WTC11 (cell line): ENCODE results near the gene MYO7B.

ENCODE experiments used
- GABPB1 ChIP-seq: sonication (generic); formaldehyde crosslinking; IDR thresholded peaks from 2 replicates; pipeline ENCODE4 v1.8.1; 2023; ENCODE audit warnings: mild to moderate bottlenecking, missing genetic modification reagents
- NFE2L1 ChIP-seq: sonication (generic); formaldehyde crosslinking; IDR thresholded peaks from 2 replicates; pipeline ENCODE4 v1.8.1; 2023; ENCODE audit warnings: missing genetic modification reagents
- NFYB ChIP-seq: sonication (generic); formaldehyde crosslinking; conservative IDR thresholded peaks from 2 replicates; pipeline ENCODE4 v1.8.0; 2022; ENCODE audit warnings: low read depth, missing genetic modification reagents
- TP53 ChIP-seq: sonication (generic); formaldehyde crosslinking; IDR thresholded peaks from 2 replicates; pipeline ENCODE4 v1.8.1; 2023; ENCODE audit warnings: mild to moderate bottlenecking, missing genetic modification reagents
- TF ChIP-seq, protein P1 (sequence below): sonication (generic); formaldehyde crosslinking; IDR thresholded peaks from 2 replicates; pipeline ENCODE4 v1.8.1; 2022; ENCODE audit warnings: low read depth, missing genetic modification reagents, borderline replicate concordance
- TF ChIP-seq, protein P2 (sequence below): sonication (generic); formaldehyde crosslinking; IDR thresholded peaks from 2 replicates; pipeline ENCODE4 v1.8.0; 2022; ENCODE audit warnings: missing genetic modification reagents
- TF ChIP-seq, protein P3 (sequence below): fragments of 200-600 bp; IDR thresholded peaks from 2 replicates; pipeline ENCODE4 v1.8.0; 2022; ENCODE audit warnings: antibody characterized with exemption
- TF ChIP-seq, protein P4 (sequence below): sonication (generic); formaldehyde crosslinking; IDR thresholded peaks from 2 replicates; pipeline ENCODE4 v1.8.0; 2022; ENCODE audit warnings: mild to moderate bottlenecking, missing genetic modification reagents
- TF ChIP-seq, protein P5 (sequence below): sonication (generic); formaldehyde crosslinking; IDR thresholded peaks from 2 replicates; pipeline ENCODE4 v1.8.0; 2022; ENCODE audit warnings: mild to moderate bottlenecking, missing genetic modification reagents

DNA sequence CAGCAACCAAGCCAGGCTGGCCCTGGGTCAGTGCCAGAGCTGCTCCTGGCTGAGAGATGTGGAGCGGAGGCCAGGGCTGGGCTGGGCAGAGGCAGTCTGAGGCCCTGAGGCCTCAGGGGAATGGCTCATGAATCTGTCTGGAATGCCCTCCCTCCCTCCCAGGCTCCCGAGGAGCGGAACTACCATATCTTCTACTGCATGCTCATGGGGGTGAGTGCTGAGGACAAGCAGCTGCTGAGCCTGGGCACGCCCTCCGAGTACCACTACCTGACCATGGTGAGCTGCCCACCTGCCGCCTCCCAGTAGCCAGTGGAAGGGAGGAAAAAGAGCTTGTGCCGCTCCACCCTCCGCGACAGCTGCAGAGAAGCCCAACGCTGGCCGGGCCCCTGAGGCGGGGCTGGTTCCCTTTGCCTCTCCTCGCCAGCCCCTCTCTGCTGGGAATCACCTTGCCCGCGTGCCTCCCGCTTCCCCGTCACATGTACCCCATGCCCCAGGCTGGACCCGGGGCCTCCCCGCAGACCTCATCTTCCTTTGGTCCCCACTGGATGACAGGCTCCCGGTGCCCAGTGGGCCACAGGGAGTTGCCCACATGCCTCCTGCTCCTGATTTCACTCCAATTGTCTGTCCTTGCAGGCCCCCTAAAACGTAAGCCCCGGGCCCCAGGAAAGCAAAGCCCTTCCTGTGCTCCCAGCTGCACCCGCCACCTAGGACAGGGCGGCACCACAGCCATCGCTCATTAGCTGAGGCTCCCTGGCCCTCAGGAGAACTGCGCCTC is 41.1 kb downstream of the MYO7B start:
- TF ChIP-seq GABPB1 (CRISPR knock-in tag) (no peak), NFE2L1 (no peak), NFYB (no peak), TP53 (CRISPR knock-in tag) (no peak)
- TF ChIP-seq, protein P1, sequence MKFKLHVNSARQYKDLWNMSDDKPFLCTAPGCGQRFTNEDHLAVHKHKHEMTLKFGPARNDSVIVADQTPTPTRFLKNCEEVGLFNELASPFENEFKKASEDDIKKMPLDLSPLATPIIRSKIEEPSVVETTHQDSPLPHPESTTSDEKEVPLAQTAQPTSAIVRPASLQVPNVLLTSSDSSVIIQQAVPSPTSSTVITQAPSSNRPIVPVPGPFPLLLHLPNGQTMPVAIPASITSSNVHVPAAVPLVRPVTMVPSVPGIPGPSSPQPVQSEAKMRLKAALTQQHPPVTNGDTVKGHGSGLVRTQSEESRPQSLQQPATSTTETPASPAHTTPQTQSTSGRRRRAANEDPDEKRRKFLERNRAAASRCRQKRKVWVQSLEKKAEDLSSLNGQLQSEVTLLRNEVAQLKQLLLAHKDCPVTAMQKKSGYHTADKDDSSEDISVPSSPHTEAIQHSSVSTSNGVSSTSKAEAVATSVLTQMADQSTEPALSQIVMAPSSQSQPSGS (CRISPR knock-in tag) = no peak
- TF ChIP-seq, protein P2, sequence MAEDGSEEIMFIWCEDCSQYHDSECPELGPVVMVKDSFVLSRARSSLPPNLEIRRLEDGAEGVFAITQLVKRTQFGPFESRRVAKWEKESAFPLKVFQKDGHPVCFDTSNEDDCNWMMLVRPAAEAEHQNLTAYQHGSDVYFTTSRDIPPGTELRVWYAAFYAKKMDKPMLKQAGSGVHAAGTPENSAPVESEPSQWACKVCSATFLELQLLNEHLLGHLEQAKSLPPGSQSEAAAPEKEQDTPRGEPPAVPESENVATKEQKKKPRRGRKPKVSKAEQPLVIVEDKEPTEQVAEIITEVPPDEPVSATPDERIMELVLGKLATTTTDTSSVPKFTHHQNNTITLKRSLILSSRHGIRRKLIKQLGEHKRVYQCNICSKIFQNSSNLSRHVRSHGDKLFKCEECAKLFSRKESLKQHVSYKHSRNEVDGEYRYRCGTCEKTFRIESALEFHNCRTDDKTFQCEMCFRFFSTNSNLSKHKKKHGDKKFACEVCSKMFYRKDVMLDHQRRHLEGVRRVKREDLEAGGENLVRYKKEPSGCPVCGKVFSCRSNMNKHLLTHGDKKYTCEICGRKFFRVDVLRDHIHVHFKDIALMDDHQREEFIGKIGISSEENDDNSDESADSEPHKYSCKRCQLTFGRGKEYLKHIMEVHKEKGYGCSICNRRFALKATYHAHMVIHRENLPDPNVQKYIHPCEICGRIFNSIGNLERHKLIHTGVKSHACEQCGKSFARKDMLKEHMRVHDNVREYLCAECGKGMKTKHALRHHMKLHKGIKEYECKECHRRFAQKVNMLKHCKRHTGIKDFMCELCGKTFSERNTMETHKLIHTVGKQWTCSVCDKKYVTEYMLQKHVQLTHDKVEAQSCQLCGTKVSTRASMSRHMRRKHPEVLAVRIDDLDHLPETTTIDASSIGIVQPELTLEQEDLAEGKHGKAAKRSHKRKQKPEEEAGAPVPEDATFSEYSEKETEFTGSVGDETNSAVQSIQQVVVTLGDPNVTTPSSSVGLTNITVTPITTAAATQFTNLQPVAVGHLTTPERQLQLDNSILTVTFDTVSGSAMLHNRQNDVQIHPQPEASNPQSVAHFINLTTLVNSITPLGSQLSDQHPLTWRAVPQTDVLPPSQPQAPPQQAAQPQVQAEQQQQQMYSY (CRISPR knock-in tag) = no peak
- TF ChIP-seq, protein P3, sequence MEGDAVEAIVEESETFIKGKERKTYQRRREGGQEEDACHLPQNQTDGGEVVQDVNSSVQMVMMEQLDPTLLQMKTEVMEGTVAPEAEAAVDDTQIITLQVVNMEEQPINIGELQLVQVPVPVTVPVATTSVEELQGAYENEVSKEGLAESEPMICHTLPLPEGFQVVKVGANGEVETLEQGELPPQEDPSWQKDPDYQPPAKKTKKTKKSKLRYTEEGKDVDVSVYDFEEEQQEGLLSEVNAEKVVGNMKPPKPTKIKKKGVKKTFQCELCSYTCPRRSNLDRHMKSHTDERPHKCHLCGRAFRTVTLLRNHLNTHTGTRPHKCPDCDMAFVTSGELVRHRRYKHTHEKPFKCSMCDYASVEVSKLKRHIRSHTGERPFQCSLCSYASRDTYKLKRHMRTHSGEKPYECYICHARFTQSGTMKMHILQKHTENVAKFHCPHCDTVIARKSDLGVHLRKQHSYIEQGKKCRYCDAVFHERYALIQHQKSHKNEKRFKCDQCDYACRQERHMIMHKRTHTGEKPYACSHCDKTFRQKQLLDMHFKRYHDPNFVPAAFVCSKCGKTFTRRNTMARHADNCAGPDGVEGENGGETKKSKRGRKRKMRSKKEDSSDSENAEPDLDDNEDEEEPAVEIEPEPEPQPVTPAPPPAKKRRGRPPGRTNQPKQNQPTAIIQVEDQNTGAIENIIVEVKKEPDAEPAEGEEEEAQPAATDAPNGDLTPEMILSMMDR = no peak
- TF ChIP-seq, protein P4, sequence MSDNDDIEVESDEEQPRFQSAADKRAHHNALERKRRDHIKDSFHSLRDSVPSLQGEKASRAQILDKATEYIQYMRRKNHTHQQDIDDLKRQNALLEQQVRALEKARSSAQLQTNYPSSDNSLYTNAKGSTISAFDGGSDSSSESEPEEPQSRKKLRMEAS (CRISPR knock-in tag) = no peak
- TF ChIP-seq, protein P5, sequence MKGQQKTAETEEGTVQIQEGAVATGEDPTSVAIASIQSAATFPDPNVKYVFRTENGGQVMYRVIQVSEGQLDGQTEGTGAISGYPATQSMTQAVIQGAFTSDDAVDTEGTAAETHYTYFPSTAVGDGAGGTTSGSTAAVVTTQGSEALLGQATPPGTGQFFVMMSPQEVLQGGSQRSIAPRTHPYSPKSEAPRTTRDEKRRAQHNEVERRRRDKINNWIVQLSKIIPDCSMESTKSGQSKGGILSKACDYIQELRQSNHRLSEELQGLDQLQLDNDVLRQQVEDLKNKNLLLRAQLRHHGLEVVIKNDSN (CRISPR knock-in tag) = no peak
